DMS114 treated with DMSO at 0.1 percent for 48 hours (cell line): ENCODE results near the gene B3GAT2.
A peak's percentile ranks its signal among the peaks of the same experiment; 100 is the strongest.

ENCODE experiments used
- DNase-seq: peaks from one replicate; lab custom pipeline; 2025; ENCODE audit not compliant: unreplicated experiment; lab: John Stamatoyannopoulos, UW

The B3GAT2 gene

GRCh38 chr6:70900047-70900446 is 56.8 kb downstream of the B3GAT2 start:
- DNase-seq, result no peak

DNA sequence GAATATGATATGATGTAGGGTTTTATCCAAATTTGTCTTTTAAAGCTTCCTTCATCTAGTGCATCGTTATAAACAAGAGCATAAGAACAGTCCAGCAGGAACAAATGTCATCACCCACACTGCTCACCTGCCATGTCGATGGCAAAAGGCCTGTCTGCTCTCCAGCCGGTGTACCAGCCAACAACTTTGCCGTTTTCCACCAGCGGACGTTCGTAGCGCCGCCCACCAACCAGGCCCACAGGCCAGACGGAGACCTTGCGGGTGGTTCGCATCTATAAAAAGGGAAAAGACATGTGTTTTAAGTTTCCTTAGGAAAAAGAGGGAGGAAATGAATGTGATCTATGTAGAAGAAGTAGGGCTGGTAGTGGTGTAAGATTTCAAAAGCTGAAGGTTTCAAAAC is 62.9 kb downstream of the B3GAT2 start:
- no peak for DNase-seq

- no peak for DNase-seq
These were observed 67.6 kb downstream of the B3GAT2 start for GRCh38 chr6:70889270-70889669.

GRCh38 chr6:70886661-70887060 is 70.2 kb downstream of the B3GAT2 start:
- DNase-seq, result no peak

DNA sequence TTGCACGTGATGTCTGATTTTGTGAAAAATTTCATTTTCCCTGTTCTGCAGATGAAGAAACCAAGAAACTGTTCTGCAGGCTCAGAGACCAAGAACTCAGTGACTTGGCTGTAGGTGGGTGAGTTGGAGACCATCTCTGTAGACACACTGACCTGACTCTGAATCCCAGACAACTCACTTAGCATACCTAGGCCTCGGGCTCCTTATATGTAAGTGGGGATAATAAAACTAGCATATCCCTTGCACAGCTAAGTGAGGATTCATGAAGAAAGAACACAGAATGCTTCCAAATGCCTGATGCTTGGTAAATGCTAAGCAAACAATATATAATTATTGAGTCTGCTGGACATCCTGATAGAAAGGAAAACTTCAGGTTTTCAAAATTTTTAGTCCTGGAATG is 70.8 kb downstream of the B3GAT2 start:
- DNase-seq, result no peak

GRCh38 chr6:70884074-70884983 is 72.5 kb downstream of the B3GAT2 start:
- peak; percentile 35 for DNase-seq

GRCh38 chr6:70879496-70879895 is 77.4 kb downstream of the B3GAT2 start:
- no peak for DNase-seq

DNA sequence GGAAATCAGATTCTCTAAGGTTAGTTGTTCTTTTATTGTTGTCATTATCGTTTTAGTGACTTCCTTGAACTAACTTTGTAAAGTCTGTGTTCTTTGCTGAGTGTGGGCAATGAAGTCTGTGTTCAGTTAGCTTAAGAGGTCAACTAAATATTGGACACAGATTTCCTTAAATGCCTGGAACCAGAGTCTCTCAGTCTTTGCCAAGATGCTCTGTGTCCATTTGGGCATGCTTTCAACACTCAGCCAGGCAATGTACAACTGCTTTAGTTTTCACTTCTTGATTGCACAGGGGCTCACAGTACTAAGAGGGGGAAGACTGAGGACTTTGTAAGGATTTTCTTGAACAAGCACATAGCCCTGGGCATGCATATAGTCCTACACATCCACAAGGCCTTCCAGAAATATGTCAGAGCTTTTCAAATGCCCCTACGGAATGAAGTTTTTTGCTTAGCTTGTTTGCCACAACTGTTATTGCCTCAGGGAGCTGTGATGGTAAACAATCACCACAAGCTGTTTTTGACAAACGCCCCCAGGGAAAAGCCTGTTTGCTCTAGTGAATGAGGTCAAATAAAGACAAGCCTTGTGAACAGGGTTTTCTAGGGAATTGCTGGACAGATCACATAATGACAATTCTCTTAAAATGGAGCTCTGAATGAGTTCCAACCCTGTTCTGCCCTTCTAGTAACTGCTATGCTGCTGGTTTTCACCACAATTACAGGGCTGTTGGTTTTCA is 82.5 kb downstream of the B3GAT2 start:
- DNase-seq, result no peak

- no peak for DNase-seq
These were observed 84.4 kb downstream of the B3GAT2 start for GRCh38 chr6:70872469-70872868.

DNA sequence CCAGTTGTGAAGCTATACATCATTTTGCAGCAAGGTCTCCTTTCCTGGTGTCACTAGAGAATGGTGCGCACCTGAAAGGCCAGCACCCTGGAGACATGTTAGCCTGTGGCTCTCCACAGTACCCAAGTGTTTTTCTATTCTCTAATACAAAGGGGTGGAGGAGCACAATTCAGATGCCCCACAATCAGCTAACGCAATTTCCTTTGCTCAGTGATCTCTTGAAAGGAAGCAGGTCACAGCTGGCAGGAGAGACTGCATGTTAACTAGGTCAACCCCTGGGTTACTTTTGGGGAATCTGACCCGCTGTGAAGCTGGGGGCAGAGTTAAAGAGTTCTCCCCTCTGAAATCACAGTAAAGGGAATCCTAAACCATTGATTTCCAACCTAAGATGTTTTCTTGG is 92.5 kb downstream of the B3GAT2 start:
- DNase-seq, result no peak

DNA sequence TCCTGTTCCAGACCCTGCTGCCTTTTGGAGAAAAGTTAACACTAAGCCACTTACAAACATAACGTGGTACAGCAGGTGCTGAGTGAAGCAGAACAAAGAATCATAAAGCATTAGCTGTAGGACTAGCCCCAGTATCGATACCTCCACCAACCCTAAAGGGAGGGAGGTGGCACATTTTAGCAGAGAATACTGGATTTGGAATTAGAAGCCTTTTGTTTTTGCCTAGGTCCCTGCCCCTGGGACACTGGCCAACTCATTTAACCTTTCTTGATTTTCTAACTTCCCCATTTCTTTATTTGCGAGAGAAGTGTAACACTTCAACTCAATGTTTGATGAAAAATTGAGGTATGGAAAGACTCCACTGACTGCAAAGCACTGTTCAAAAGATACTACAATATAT is 93.5 kb downstream of the B3GAT2 start:
- DNase-seq, result no peak

GRCh38 chr6:70860920-70861319 is 95.9 kb downstream of the B3GAT2 start:
- DNase-seq, result no peak

- no peak for DNase-seq
These were observed 96.8 kb downstream of the B3GAT2 start for GRCh38 chr6:70860045-70860444.

DNA sequence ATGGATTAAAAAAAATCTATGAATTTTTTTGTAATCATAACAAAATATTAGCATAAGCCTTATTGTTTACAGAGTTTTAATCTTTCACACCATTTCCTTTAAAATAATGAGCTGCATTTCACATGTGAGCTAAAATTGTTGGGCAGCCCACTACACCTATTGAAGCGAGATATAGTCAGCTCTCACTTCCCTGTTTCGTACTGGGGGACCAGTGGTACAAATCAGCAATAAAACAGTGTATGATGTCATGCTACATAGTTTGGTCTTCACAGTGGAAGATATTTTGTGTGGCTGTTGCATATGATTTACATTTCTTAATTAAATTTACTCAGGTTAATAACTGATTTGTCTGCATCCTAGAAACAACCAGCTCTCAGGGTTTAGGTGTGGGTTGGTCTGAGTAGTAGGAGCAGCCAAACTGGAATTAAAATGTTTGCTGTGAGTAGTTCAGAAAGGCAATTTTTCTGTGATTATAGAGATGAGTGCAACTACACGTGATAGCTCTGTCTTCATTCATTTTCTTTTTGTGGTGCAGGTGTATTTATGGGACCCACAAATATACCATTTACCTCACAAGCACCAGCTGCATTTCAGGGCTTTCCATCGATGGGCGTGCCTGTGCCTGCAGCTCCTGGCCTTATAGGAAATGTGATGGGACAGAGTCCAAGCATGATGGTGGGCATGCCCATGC is 99.3 kb downstream of the B3GAT2 start:
- no peak for DNase-seq

DNA sequence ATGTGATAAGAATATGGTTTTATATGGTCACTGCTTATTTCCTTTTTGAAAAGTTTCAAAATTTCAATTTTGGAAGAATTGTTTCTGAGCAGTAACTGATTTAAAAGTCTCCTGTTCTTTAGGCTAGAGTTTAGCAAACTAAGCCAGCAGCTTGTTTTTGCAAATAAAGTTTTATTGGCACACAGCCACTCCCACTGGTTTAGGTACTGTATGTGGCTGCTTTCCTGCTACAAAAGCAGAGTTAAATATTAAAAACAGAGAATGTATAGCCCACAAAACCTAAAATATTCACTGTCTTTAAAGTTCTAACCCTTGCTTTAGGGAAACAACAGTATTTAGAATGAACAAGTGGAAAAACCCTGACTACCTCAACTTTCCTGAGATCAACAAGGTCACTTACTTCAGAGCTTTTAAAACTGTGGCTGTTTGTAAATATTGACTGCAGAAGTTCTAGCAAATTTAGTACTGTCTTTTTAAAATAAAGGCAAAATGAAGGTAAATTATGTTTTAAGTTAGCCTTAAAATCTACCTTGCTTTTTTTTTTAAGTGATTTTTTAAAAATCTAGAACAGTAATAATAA is 104.1 kb downstream of the B3GAT2 start:
- DNase-seq, result no peak

GRCh38 chr6:70849348-70850069 is 107.4 kb downstream of the B3GAT2 start:
- DNase-seq, result no peak

DNA sequence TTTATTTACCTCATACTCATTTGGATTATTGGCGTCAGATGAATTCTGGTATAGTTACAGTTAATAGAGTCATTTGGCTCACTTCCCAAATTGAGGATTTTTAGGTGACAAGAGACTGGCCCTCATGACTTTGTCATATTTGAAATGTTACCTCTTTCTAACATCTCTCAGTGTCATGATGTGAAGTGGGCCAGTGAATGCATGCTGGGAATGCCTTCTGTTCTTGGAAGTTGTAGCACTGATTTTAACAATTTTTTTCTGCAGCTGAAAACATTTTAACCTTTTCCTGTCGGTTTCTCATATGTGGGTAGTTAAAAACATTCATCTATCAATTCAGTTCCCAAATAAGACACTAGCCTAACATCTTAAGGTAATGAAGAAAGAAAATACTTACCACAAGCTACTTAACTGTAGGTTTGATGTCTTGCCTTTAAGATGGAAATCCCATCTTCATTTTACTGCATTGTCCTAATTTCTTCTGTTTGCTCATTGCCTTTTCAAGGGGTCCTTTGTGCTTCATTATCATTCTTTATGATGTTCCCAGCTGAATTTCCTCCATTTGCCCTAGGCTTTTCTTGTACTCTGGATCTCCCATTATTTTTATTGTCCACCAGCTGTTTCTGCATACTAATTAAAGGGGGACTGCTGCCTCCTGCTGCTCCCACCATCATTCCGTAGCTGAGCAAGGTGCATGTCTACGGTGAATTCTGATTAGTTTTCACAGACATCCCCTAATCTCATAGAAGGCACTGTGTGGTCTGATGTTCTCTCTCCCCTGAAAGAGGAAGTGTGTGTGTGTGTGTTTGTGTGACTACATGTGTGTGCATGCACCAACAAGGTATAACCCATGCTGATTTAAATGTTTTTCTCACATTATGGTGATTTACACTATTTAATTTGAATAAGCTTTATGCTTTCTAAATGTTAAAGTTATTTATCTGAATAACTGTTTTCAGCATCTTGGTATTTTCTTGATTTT is 109.5 kb downstream of the B3GAT2 start:
- DNase-seq, result no peak

- no peak for DNase-seq
These were observed 110.5 kb downstream of the B3GAT2 start for GRCh38 chr6:70846207-70846835.

DNA sequence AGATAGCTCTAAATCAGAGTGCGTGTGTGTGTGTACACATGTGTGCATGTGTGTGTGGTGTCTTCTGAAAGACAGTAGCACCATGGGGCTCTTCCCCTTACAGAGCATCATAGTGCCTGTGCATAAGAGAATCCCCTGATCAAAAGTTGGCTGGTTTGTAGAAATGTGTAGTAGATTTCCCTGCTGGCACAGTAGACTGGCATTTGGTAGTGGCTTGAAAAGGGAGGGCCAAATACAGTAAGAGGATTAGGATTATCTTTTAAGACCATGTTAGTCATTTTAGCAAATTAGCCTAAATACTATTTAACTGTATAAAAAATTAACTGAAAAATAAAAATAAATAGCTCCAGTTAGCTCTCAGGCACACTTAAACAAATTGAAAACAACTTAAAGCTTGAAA is 112.6 kb downstream of the B3GAT2 start:
- no peak for DNase-seq
